ENCODE measurements around the gene PDXK.

The PDXK gene

GRCh38 chr21:43805275-43805800 lies 86.4 kb downstream of the PDXK start:
- DNase-seq (ENCODE audit: low spot score): no peak

DNA sequence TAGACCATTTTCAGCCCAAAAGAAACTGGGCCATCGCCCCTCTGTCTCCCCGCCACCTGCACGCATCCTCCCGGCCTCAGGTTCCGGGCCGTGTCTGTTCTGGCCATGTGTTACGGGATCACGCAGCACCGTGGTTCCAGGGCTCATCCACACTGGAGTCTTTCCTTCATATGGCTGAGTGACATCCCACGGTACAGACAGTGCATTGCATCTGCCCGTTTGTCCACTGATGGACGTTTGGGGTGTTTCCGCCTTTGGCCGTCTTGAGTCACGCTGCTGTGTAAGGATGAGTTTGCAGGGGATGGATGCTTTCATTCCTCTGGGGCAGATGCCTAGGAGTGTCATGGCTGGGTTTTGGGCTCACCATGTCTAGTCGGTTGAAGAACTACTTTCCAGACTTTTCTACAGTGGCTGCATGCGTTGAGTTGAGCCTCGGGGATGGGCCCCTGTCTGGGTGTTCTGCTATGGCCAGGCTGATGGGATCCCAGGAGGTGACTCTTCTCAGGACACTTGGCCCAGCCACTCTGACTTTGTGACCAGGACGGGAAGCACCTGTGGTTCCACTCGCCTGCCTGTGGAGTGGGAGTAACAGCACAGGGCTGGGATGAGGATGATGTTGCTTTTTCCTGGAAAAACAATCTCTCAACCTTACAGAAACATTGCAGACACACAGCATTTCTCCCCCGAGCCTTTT lies 87.2 kb downstream of the PDXK start:
- no peak for DNase-seq (ENCODE audit: low spot score)

GRCh38 chr21:43808367-43808766 lies 89.4 kb downstream of the PDXK start:
- DNase-seq (ENCODE audit: low spot score): no peak

GRCh38 chr21:43808832-43809251 lies 89.9 kb downstream of the PDXK start:
- DNase-seq (ENCODE audit: low spot score): no peak

DNA sequence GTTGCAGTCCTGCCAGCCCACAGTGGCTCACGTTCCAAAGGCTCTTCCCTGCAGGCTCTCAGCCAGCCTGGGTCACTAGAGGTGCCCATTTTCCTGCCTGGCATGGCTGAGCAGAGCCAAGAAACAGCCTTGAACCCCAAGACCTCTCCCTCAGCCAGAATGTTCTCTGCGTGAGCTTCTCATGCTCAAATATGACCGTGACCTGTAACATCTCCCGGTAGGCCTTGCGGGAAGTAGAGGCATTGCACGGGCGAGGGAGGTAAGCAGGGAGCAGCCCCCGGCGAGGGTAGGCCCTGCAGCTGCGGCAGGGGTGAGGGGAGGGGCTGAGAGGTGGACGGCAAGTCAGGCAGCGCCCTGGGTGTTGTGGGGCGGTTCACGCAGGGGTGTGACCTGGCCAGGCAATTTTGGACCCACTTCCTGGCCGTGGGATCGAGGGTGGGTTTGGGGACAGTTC lies 90.4 kb downstream of the PDXK start:
- no peak for DNase-seq (ENCODE audit: low spot score)

- no peak for DNase-seq (ENCODE audit: low spot score)
Observed at GRCh38 chr21:43809853-43810504, 91.0 kb downstream of the PDXK start.

- peak; percentile 95 for DNase-seq (ENCODE audit: low spot score)
Observed at GRCh38 chr21:43810505-43811261, 91.8 kb downstream of the PDXK start.

GRCh38 chr21:43811262-43812105 lies 92.6 kb downstream of the PDXK start:
- DNase-seq (ENCODE audit: low spot score): no peak
